DND-41 (cell line): ENCODE data around the gene OXSM.

Experiments
- ATAC-seq: fragments of 200-7000 bp; cut with Tn5 transposase; 3 replicates; pipeline ENCODE4 v1.9.1; 2021; ENCODE audit warnings: low read depth; ENCODE audit not compliant: insufficient read depth
- DNase-seq: peaks from one replicate; pipeline ENCODE4 v3.0.0-alpha.2; 2020
- H2AFZ ChIP-seq: 2 replicates; pipeline ENCODE4 v1.6.0; 2012; ENCODE audit warnings: low read depth, low read length
- H3K27ac ChIP-seq: 2 replicates; pipeline ENCODE4 v1.5.1; 2012; ENCODE audit warnings: low read length, inconsistent platforms
- H3K27me3 ChIP-seq: fragments of 200-600 bp; sonication (generic); 2 replicates; pipeline ENCODE4 v1.6.0; 2012; ENCODE audit warnings: low read length, mild to moderate bottlenecking, inconsistent platforms; ENCODE audit not compliant: insufficient read depth, poor library complexity
- H3K36me3 ChIP-seq: 2 replicates; pipeline ENCODE4 v1.5.1; 2012; ENCODE audit warnings: low read length, inconsistent platforms; ENCODE audit not compliant: insufficient read depth
- H3K4me1 ChIP-seq: 2 replicates; pipeline ENCODE4 v1.5.1; 2012; ENCODE audit warnings: mild to moderate bottlenecking, low read length; ENCODE audit not compliant: insufficient read depth
- H3K4me2 ChIP-seq: 2 replicates; pipeline ENCODE4 v1.6.0; 2012; ENCODE audit warnings: mild to moderate bottlenecking, moderate library complexity, low read length, inconsistent platforms; ENCODE audit not compliant: insufficient read depth
- H3K4me3 ChIP-seq, 2 experiments: fragments of 200-600 bp in 1 of 2; shearing (Covaris generic) in 1 of 2; 2 replicates each; pipeline ENCODE4 v1.5.1; 2012 to 2016; ENCODE audit warnings: inconsistent platforms in 2 of 2, low read length in 2 of 2, mild to moderate bottlenecking in 2 of 2, low read depth in 1 of 2, moderate library complexity in 1 of 2
- H3K79me2 ChIP-seq: 2 replicates; pipeline ENCODE4 v1.6.0; 2012; ENCODE audit warnings: low read length, inconsistent platforms; ENCODE audit not compliant: insufficient read depth
- H3K9ac ChIP-seq: 2 replicates; pipeline ENCODE4 v1.6.0; 2012; ENCODE audit warnings: low read depth, mild to moderate bottlenecking, inconsistent platforms, low read length, moderate library complexity
- H3K9me3 ChIP-seq: 2 replicates; pipeline ENCODE4 v1.5.1; 2012; ENCODE audit warnings: low read length, moderate library complexity, mild to moderate bottlenecking, inconsistent platforms; ENCODE audit not compliant: insufficient read depth, severe bottlenecking
- H4K20me1 ChIP-seq: 2 replicates; pipeline ENCODE4 v1.6.0; 2012; ENCODE audit warnings: low read length; ENCODE audit not compliant: insufficient read depth
- CTCF ChIP-seq: IDR thresholded peaks from 2 replicates; pipeline ENCODE4 v1.5.1; 2012; ENCODE audit warnings: borderline replicate concordance, low read length, moderate library complexity, mild to moderate bottlenecking; ENCODE audit not compliant: poor library complexity, severe bottlenecking; ENCODE audit errors: extremely low read depth
- EZH2 ChIP-seq: IDR thresholded peaks from 3 replicates; pipeline ENCODE4 v1.6.1; 2012; ENCODE audit warnings: borderline replicate concordance, low read depth, mild to moderate bottlenecking, moderate library complexity, low read length, inconsistent platforms; ENCODE audit not compliant: severe bottlenecking

The OXSM gene

GRCh38 chr3:25748189-25748588, 41.7 kb upstream of the OXSM start:
- no peak overlapping the region for H3K4me3 ChIP-seq
- H3K36me3 ChIP-seq = peaks cover 87% of the 10 kb centered on the region
- H4K20me1 ChIP-seq = peaks cover 3% of the 10 kb centered on the region; the same call in 1 of the 2 replicates
- DNase-seq (no peak), ATAC-seq (no peak)
- H3K4me1 ChIP-seq = no peaks in the 10 kb centered on the region
- no peaks in the 10 kb centered on the region for H3K27me3 ChIP-seq
- peaks cover 11% of the 10 kb centered on the region for H3K79me2 ChIP-seq
- H2AFZ ChIP-seq = no peak overlapping the region
- H3K27ac ChIP-seq = no peak overlapping the region
- TF ChIP-seq EZH2 = no peak
- TF ChIP-seq CTCF = no peak
- H3K9me3 ChIP-seq = no peaks in the 10 kb centered on the region
- H3K9ac ChIP-seq = no peak overlapping the region
- no peak overlapping the region for H3K4me2 ChIP-seq

GRCh38 chr3:25749031-25749581, 40.8 kb upstream of the OXSM start:
- Histone ChIP-seq H2AFZ (no peak overlapping the region), H3K4me2 (no peak overlapping the region), H3K9ac (no peak overlapping the region), H3K79me2 (peaks cover 15% of the 10 kb centered on the region; the same call in 1 of the 2 replicates), H4K20me1 (peaks cover 3% of the 10 kb centered on the region; the same call in 1 of the 2 replicates), H3K4me3 (no peak overlapping the region), H3K4me1 (no peaks in the 10 kb centered on the region), H3K36me3 (peaks cover 84% of the 10 kb centered on the region), H3K27me3 (no peaks in the 10 kb centered on the region), H3K9me3 (no peaks in the 10 kb centered on the region), H3K27ac (no peak overlapping the region)
- no peak for ATAC-seq
- DNase-seq = no peak
- no peak for TF ChIP-seq CTCF
- TF ChIP-seq EZH2 = no peak

GRCh38 chr3:25751048-25751447, 38.8 kb upstream of the OXSM start:
- Histone ChIP-seq H3K27me3 (no peaks in the 10 kb centered on the region), H3K36me3 (peaks cover 79% of the 10 kb centered on the region), H2AFZ (no peak overlapping the region), H3K9me3 (no peaks in the 10 kb centered on the region), H3K79me2 (peaks cover 18% of the 10 kb centered on the region; the same call in 1 of the 2 replicates), H3K9ac (no peak overlapping the region), H3K4me1 (no peaks in the 10 kb centered on the region), H4K20me1 (peaks cover 3% of the 10 kb centered on the region; the same call in 1 of the 2 replicates), H3K27ac (no peak overlapping the region), H3K4me2 (no peak overlapping the region), H3K4me3 (no peak overlapping the region)
- TF ChIP-seq EZH2 = no peak
- no peak for TF ChIP-seq CTCF
- ATAC-seq (no peak), DNase-seq (no peak)
